ENCODE results near the gene NTM.

The NTM gene

DNA sequence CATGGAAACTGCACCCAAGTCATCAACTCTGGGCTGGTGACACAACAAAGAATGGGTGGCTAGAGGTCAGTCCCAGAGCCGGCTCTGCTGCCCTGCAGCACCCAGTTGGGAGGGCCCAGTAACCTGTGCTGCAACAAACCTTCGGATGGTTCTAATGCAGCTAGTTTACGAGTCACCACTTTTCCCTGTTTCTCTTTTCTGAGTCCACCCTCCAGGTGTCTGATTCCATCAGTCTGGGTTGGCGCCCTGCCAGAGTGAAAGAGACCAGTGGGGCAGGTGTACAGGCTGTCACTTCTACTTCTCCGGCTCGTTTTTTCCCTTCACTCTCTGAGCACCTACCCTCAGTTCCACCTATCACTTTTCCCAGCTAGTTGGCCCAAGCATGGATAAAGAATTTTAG is 572.9 kb downstream of the NTM start:
- DNase-seq, result no peak

DNA sequence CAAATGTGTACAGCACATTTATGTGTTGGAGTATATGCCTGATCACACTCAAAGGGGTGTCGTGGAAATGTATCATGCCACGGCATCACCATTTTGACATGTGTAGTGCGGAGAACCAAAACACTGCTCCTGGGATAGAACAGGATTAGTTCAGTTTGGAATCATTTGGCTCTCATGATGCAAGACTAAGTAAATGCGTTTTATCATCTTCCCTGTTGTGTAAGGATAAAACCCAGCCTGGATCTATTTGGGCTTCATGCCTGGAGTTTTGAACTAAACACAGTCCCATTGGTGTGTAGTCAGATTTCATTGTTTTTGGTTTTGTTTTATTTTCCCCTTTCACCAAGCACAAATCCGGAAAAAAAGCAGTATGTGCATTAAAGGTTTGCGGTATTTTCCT is 574.3 kb downstream of the NTM start:
- no peak for DNase-seq

DNA sequence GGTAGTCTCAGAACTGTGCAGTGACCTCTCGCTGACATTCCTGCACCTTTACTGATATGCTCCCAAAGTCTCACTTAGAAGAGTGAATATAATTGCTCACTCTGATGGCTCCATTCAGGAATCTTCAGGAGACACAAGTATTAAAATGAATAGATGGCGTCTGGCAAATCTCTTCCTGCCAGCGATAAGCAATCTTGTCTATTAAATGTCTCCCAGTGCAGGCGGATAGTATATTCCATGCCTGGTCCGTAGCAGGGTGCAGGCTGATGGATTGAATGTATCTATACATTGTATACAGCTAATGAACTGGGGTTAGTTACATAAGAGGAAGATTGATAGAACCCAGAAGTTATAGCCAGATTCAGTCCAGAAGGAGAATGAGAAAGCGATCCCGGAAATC is 575.3 kb downstream of the NTM start:
- no peak for DNase-seq

DNA sequence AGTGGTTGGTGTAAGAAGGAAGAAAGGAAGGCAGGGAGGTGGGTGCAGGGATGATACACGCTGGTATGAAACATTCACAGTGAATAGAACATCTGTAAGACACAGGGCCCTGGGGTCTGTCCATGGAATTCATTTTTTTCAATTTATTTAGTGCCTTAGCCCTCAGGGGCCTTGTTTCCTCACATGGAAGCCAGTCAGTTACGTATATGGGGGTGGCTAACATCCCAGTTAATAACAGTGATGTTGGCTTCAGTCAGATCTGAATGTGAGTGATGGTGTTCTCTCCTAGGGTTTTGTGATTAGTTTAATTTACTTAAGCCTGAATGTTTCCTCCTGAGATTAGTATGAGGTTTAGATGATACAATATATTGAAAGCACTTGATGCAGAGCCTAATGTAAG is 577.1 kb downstream of the NTM start:
- no peak for DNase-seq

DNA sequence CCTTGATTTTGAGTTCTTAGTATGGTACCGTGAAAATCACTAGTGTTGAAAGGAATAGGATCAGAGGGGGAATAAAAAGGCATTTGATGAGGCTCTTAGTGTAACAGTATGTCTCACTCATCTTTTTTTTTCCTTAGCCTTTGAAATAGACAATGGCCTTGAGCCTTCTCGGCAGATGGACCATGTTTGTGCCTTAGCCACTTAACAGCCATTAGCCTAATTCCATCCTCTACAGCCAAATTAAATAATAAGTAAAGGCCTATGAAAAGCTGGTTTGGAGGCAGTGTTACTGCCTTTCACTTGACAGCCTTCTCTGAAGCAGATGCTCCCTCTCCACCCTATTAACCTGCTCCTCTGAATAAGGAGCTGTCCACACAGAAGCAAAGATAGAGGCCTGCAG is 580.7 kb downstream of the NTM start:
- no peak for DNase-seq

DNA sequence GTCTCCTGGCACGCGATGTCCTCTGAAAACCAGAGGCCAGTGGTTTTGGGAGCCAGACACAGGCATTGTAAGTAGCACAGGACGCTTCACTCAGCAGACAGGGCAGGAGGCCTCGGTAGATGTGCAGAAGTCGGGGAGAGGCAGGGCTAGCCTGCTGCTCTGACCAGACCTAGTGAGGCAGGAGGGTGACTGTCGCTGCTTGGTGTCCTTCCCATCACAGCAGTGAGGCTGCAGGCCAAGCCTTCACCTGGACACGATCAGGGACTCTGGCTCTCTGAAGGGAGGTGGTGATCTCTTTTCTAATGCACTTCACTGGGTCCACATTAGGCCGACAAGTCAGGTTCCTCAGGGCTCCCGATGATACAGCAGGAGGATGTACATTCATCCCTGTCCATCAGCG is 583.7 kb downstream of the NTM start:
- no peak for DNase-seq

DNA sequence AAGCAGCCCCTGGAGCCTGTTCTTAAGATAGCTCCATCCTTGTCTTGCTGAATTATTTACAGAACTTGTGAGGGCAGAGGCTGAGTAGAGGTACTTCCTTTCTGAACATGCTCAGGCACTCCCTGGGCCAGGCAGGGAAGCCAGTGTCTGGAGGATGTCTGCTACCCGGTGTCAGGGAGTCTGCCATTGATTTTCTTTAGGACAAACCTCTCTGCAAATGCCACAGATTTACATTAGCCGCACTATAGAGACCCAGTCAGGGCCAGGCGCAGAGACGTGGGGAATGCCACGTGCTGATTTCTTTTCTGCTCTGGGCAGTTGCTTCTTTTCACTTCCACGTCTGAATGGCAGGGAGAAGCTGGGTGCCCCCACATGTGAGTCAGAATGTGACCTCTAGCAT is 585.5 kb downstream of the NTM start:
- DNase-seq, result no peak

DNA sequence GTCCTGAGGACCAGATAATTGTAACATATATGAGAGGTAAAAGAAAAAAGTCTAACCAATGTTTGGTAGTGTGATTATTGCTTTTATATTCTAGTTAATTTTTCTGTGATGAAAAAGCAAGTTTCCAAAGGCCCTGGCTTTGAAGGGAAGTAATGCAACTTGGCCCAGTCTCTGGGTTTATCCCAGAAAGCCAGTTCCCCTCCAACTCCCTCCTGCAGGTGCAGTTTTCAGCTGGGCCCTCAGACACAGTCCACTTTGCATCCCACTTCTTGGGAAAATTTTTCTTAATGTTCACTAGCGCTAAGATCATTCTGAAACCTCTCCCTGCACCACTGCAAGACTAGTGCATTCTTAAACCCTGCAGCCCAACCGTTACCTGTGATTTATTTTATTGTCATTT is 586.8 kb downstream of the NTM start:
- no peak for DNase-seq

DNA sequence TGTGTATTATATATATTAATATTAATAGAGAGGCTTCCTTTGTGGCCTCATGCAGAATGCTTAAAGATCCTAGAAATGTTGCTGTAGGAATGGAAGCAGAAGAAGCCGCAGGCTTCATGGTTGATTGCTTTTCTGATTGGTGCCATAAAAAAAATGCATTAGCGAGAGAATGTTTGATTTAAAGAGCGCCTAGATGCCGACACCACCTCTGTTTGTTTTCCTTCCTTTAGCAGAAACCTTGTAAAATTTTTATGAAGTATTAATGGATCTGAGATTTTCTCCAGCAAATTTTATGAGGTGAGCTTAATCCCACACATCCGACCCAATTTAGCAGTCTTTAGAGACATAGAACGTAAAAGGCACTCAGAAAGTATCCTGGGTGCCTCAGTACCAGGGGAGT is 587.5 kb downstream of the NTM start:
- no peak for DNase-seq

DNA sequence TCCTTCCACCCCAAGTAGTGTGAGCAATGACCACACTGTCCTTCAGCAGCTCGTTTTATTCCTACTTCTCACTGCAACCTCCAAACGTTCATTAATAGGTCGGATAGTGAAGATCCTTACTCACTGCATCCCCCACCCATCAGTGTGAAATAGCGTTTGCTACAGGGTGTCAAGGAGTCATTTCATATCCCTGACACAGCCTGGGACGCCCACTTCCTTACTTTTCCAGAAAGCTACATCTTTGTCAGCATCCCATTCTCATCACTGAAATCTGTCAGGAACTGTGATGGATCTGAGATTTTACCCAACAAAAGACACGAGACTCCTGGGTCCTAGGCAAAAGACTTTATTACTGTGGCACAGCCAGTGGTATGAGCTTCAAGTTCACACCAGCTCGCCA is 592.4 kb downstream of the NTM start:
- DNase-seq, result no peak

DNA sequence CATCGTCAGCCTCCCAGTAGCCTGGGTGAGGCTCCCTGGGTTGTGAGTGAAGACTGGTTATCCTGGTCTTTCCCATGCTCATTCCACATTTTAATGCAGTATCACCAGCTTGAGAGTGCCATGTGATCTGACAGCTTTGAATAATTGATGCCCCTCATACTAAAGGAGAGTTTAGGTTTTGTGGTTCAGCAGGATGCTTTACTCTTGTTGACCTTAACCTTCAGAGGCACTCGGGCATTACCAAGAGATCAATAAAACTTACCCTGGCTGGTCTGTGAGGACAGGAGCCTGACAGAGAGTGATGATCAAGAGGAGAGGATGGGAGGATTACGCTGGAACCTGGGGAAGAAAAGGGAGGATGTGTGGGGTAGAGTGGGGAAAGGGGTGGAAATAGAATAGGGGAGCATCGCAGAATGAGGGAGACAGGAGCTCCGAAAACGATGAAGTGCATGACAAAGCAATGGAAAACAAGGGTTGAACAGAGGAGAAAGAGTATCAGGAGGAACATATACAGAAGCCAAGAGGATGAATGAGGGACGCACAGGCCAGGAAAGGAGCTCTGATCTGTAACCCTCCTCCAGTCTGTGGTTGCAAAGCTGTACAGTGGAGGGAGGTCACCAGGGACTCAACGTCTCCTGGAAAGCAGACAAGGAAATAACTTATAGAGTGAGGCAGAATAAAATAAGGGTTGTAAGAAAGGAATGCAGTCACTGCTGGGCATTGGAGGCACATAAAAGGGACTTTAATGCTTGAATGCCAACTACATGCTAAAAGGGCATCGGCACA is 594.5 kb downstream of the NTM start:
- DNase-seq, result no peak

DNA sequence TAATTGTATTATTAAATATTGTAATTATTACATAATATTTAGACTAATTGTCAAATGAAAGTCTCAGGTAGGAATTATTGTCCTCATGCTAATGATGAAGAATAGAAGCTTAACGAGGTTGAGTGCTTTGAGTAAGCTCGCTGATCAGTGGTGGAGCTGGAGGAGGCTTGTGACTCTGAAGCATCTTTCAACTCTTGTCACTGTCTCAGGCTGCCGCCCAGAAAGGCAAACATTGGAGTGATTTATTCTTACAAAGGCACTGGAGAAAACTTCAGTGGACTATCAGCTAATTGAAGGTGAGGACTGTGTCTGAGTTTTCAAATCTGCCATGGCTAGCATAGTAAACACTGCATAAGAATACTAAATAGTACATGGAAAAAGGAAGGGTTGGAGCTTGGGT is 595.1 kb downstream of the NTM start:
- no peak for DNase-seq

DNA sequence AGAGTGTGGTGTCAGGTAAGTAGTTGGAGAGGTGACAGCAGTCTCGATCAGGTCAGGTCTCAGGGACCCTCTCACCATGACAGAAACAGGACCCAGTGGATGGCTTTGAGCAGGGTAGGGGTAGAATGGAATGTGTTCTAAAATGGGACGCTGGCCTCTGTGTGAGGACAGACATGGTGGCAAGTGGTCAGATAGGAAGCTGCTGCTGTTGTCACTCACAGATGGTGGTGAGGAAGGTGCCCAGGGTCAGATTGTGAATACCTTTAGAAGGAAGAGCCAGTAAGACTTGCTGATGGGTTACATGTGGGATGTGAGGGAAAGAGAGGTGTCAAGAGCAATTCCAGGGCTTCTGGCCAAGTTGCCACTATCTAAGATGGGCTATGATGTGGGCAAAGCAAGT is 596.3 kb downstream of the NTM start:
- DNase-seq, result no peak

DNA sequence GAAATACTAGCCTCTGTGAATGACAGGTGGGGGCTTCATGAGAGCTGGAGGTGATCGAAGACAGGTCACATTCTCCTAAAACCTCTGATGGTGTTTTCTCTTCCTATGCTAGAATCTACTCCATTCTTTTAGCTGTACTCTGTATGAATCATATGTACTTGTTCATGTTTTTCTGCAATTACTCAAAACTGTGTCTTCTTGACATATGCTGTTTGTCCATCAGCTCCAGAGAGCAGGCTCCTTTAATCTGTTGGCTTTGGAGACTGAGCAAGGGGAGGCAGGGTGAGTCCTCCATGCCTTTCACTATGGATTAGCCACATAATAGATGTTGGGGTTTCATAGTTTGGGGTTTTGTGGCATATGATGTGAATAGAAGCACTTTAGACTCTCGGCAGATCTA is 598.8 kb downstream of the NTM start:
- DNase-seq, result no peak

DNA sequence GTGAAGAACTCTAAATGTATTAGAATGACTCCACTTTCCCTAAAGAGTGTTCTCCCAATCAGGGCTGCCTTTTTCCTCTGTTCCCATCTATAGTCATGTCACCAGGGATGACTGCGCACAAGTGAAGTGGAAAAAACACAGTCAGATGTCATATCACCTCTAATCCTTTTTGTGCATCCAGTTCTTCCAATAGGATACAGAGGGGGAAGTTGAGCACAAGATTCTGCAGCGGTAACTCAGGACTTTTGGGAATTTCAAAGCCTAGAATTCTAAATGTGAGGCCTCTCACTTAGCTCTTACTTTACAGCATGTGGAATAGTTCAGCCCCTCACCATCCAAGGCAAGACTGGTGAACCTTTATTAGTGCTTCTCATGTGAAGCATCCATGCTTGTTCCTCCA is 602.6 kb downstream of the NTM start:
- no peak for DNase-seq

DNA sequence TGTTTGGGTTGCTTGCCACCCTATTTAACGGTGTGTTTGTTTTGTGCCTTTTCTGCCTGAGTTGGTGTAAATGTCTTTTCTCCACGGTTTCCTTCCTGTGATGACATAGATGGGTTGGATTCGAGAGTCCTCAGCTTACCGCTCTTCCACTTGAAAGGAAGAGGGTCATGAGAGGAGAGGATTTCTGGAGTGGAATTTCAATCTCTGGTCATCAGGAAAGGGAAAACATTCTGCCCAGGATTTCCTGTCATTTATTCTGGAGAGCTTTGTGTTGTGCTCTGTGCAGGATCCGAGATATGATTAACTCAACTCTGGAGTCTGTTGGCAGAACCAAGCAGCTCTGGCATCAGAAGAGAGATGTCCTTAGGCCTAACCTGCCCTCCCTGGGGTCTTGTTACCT is 605.2 kb downstream of the NTM start:
- no peak for DNase-seq

DNA sequence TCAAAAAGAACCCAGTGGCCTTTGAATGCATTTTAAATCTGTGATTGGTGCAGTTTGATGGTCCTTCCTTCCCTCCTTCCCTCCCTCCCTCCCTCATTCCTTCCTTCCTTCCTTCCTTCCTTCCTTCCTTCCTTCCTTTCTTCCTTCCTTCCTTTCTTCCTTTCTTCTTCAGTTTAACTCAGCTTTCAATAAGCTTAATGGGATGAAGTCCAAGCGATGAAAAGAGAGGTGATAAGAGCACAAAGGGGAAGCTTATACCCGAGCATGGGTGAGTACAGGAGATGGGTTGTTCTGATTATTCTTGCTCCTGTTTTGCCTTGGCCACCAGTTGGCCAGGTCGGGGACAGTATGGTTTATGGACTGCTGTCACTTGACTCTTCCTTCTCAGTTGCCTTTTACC is 605.6 kb downstream of the NTM start:
- no peak for DNase-seq

DNA sequence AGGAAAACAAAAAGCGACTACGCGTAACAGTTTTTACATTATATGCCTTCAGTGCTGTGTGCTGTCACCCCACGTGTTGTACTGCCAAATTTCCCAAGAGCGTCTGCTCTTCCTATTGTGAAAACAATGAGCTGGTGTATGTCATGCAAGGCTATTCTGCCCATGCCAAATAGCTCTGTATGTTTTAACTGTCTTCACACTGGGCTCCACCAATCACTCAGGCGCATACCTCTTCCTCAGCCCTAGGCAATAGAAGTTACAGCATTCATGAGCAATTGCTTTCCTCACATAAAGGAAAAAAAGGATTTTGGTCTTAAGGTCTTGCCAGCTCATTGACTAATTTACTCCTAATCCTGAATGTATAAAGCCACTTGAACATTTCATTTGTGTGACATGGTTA is 606.8 kb downstream of the NTM start:
- no peak for DNase-seq

DNA sequence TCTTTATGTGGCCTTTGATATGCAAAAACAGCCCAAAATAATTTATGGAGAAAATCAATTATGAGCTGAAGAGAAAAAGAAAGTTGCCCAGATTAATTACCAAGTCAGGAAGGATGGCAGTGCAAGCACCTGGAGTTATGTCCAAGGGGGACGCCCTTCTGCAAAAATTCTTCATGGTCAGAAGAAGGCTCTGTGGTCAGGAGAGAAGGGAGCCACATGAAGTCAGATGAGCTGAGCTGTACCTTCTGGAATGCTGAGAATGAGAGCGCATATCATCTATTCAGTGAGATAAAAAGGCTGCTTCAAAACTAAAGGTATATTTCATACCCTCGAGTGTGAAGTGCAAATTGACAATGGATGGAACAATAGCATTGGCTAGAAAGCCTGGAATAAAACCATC is 607.4 kb downstream of the NTM start:
- no peak for DNase-seq

DNA sequence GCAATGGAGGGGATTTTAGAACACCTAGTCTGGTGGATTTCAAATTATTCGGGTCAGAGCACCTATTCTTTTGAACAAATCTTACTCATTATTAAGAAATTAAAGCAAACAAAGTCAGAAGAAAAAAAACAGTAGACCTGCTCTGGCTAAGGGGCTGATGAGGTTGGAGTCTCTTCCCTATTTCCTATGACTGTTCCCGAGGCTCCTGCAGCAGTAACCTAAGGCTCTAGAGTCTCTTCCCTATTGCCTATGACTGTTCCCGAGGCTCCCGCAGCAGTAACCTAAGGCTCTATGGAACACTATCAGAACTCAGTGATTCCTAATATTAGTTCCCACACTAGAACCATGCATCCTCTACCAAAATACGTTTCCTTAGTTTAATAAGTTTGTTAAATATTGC is 607.9 kb downstream of the NTM start:
- DNase-seq, result no peak

DNA sequence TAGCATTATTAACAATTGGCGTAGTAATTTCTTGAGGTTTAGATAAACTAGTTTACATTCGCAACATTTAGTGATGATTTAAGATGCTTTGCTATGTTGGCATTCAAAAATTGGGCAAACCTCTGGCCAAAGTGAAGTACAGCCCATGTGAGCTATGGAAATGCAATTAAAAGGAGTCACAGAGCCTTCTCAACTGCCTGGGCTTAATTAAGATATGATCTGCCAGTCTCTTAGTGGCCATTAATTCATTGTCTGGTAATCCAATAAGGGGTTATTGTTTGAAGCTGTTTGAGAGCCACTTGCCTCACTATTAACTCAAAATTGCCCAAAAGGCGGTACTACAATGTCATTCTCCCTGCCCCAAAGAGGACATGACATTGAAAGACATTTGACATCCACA is 608.9 kb downstream of the NTM start:
- no peak for DNase-seq

DNA sequence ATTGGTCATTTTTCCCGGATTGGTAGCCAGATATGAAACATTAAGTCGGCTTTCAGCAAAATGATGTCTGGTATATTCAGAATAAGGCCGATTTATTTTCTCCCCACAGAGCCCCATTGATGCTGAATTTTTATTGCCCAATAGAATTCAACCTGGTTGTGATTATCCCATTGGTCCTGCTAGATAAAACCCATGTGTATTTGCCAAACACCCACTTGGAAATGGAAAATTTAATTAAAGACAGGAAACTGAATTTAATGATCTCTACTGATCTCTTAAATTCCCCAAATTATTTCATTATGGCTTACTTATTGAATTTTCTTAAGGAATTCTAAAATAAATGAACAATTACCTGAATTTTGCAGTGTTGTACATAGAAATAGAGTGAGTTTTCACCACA is 609.8 kb downstream of the NTM start:
- no peak for DNase-seq

DNA sequence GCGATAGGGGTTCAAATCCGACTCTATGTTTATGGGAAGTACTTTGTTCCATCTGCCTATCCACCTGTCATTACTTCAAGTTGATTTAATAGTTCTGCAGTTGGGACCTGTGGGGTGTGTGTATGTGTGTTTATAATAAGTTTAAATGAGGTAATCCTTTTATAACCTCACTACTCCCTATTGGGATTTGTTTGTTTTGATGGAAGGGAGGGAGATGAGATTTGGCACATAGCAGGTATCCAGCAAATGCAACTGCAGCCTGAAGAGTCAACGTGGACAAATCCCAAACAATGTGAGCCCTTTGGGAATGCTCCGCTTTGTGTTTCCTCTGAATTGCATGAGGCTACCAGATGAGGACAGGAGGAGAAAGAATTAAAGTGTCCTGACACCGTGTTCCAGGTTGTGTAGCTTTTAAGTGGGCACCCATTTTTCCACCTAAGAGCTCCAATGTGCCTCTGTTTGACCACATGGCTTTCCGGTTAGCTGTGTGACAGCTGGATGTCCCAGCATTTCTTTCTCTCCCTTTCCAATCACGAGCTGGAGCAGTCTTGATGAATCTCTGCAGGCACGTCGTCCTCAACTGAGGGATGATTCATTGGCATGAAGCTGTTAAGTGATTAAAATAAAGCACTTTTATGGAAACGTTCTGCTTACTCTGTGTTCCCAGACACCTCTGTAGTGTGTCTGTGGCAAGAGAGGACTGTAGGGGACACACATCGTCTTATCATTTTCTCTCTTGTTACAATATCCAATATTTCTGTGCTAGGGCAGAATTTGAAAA is 610.7 kb downstream of the NTM start:
- DNase-seq, result no peak

DNA sequence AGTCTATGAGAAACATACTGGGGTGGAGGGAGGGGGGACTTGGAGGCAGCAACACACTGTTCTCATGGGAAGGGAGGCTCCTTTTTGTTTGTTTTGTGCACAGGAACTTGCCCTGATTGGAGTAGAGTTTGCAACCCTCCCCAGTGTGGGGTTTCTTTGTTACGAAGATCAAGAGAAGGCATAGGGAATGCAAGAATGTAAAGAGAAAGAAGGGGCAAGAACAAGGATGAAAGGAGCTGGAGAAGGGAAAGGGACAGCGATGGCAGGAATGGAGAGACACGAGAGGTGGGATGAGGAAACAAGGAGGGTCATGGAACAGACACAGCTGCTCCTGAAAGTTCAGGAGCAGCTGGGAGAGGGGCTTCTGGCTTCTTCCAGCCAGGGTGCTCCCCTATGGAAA is 611.7 kb downstream of the NTM start:
- no peak for DNase-seq

DNA sequence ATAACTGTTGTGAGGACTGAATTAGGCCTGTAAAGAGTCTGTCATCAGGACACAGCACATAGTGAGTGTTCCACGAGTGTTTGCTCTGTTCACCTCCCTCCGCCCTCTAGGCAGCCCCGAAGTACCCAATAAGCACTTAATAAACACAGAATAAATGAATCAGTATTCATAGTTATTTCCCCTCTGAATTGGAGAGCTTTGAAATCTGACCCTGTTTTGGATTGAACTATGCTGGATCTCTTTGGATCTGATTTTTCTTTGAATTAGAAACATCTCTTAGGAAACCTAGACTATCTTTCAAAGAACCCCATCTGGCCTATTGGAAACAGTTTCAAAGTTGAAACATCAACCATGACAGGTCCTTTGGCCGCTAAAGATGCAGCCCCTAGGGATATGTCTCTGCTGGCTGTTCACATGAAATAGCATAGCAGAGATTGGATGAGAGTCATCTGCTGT is 615.5 kb downstream of the NTM start:
- no peak for DNase-seq

Data from NCI-H1436 treated with DMSO at 0.1 percent for 48 hours (cell line).